ENCODE measurements around the gene CCDC91. TPM values are rescaled to one million over a fixed set of nuclear protein-coding genes. Genes with fewer than 3 reads are reported as not detected.

CCDC91 gene
- total and polyA plus RNA-seq, 9 of the 15 experiments (the other 6 are each of a cell fraction or from before 2014, with no cell fraction given): 10.1 to 31.1 (median 26.3) TPM

DNA sequence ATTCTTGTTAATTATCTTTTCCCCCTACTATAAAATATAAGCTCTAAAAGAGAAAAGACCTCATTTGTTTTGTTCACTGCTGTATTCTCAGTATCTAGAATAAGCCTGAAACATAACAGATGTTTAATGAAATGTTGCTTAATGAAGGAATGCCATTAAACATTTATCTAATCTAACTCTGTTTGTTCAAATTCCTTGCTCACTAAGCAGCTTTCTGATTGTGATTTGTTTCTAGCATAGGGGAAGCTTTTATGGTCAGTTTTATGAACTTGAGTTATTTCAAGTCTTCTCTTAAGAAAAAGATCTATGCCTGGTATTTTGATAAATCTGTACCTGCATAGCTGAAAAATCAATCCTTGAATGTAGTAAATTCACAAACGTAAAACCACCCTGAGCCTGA lies 308.6 kb downstream of the CCDC91 start:
- Histone ChIP-seq H3K4me3 (no peak overlapping the region), H3K4me2 (ENCODE audit: insufficient read depth, low read length) (no peak overlapping the region), H3K36me3 (ENCODE audit: control insufficient read depth, insufficient read depth, low read length) (no peaks in the 10 kb centered on the region), H3K27ac (ENCODE audit: extremely low read depth, low read depth, low read length) (no peak overlapping the region), H3K79me2 (ENCODE audit: control insufficient read depth, insufficient read depth, low read length) (no peaks in the 10 kb centered on the region), H3K27me3 (ENCODE audit: control insufficient read depth in 2 of 2, insufficient read depth in 2 of 2, low read length in 2 of 2) (no peaks in the 10 kb centered on the region), H4K20me1 (replicated peaks; ENCODE audit: control insufficient read depth, insufficient read depth, low read length) (no peaks in the 10 kb centered on the region), H3K9me3 (replicated peaks; ENCODE audit: control insufficient read depth, insufficient read depth, low read depth, low read length) (no peaks in the 10 kb centered on the region), H3K4me1 (replicated peaks in 1 of 2; ENCODE audit: control insufficient read depth in 2 of 2, insufficient read depth in 2 of 2, low read length in 2 of 2) (peaks cover 0 to 2% of the 10 kb centered on the region in 2 experiments; a peak in 2 of 5 replicates), H3K9ac (ENCODE audit: insufficient read depth in 1 of 2, low read depth in 2 of 2, low read length in 2 of 2) (no peak overlapping the region), H2AFZ (ENCODE audit: low read depth, low read length) (no peak overlapping the region), H3K9me1 (ENCODE audit: control insufficient read depth, insufficient read depth, low read length) (no peaks in the 10 kb centered on the region)
- CTCF ChIA-PET (ENCODE audit: low intra/inter-chr PET ratio): no interaction called here
- BruUV-seq (replicated peaks): no TSS peak
- DNase-seq (ENCODE audit: extremely low read depth in 1 of 4, low spot score in 3 of 4): no peak
- ATAC-seq: no peak
- intact Hi-C loops (cut with micrococcal nuclease): no loop called here
- TF ChIP-seq, protein P1, sequence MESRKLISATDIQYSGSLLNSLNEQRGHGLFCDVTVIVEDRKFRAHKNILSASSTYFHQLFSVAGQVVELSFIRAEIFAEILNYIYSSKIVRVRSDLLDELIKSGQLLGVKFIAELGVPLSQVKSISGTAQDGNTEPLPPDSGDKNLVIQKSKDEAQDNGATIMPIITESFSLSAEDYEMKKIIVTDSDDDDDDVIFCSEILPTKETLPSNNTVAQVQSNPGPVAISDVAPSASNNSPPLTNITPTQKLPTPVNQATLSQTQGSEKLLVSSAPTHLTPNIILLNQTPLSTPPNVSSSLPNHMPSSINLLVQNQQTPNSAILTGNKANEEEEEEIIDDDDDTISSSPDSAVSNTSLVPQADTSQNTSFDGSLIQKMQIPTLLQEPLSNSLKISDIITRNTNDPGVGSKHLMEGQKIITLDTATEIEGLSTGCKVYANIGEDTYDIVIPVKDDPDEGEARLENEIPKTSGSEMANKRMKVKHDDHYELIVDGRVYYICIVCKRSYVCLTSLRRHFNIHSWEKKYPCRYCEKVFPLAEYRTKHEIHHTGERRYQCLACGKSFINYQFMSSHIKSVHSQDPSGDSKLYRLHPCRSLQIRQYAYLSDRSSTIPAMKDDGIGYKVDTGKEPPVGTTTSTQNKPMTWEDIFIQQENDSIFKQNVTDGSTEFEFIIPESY (CRISPR knock-in tag; IDR thresholded peaks at IDR 0.05): no peak
- no peak for TF ChIP-seq MEF2D (tag; conservative IDR thresholded peaks at IDR 0.05; ENCODE audit: low read depth)
- TF ChIP-seq ZNF699 (CRISPR knock-in tag; IDR thresholded peaks at IDR 0.05; ENCODE audit: insufficient replicate concordance): no peak
- TF ChIP-seq DACH1 (IDR thresholded peaks at IDR 0.05; ENCODE audit: partially characterized antibody): no peak
- no peak for TF ChIP-seq TAF7 (tag; IDR thresholded peaks at IDR 0.05)
- TF ChIP-seq, protein P2, sequence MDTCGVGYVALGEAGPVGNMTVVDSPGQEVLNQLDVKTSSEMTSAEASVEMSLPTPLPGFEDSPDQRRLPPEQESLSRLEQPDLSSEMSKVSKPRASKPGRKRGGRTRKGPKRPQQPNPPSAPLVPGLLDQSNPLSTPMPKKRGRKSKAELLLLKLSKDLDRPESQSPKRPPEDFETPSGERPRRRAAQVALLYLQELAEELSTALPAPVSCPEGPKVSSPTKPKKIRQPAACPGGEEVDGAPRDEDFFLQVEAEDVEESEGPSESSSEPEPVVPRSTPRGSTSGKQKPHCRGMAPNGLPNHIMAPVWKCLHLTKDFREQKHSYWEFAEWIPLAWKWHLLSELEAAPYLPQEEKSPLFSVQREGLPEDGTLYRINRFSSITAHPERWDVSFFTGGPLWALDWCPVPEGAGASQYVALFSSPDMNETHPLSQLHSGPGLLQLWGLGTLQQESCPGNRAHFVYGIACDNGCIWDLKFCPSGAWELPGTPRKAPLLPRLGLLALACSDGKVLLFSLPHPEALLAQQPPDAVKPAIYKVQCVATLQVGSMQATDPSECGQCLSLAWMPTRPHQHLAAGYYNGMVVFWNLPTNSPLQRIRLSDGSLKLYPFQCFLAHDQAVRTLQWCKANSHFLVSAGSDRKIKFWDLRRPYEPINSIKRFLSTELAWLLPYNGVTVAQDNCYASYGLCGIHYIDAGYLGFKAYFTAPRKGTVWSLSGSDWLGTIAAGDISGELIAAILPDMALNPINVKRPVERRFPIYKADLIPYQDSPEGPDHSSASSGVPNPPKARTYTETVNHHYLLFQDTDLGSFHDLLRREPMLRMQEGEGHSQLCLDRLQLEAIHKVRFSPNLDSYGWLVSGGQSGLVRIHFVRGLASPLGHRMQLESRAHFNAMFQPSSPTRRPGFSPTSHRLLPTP (IDR thresholded peaks at IDR 0.05; ENCODE audit: borderline replicate concordance, extremely low read depth, insufficient read length): no peak
- no peak for TF ChIP-seq TAF1 (IDR thresholded peaks at IDR 0.05; ENCODE audit: control insufficient read depth, extremely low read depth, insufficient read depth, low read length, severe bottlenecking)
- TF ChIP-seq, protein P3, sequence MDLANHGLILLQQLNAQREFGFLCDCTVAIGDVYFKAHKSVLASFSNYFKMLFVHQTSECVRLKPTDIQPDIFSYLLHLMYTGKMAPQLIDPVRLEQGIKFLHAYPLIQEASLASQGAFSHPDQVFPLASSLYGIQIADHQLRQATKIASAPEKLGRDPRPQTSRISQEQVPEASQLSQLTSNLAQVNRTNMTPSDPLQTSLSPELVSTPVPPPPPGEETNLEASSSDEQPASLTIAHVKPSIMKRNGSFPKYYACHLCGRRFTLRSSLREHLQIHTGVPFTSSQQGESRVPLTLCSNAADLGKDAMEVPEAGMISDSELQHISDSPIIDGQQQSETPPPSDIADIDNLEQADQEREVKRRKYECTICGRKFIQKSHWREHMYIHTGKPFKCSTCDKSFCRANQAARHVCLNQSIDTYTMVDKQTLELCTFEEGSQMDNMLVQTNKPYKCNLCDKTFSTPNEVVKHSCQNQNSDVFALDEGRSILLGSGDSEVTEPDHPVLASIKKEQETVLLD (IDR thresholded peaks at IDR 0.05): no peak
- TF ChIP-seq SMARCA4 (IDR thresholded peaks at IDR 0.05): no peak
- TF ChIP-seq, protein P4, sequence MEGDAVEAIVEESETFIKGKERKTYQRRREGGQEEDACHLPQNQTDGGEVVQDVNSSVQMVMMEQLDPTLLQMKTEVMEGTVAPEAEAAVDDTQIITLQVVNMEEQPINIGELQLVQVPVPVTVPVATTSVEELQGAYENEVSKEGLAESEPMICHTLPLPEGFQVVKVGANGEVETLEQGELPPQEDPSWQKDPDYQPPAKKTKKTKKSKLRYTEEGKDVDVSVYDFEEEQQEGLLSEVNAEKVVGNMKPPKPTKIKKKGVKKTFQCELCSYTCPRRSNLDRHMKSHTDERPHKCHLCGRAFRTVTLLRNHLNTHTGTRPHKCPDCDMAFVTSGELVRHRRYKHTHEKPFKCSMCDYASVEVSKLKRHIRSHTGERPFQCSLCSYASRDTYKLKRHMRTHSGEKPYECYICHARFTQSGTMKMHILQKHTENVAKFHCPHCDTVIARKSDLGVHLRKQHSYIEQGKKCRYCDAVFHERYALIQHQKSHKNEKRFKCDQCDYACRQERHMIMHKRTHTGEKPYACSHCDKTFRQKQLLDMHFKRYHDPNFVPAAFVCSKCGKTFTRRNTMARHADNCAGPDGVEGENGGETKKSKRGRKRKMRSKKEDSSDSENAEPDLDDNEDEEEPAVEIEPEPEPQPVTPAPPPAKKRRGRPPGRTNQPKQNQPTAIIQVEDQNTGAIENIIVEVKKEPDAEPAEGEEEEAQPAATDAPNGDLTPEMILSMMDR (IDR thresholded peaks at IDR 0.05 in 2 of 3, conservative IDR thresholded peaks at IDR 0.05 in 1 of 3; ENCODE audit: insufficient read depth in 2 of 3, low read depth in 1 of 3, low read length in 3 of 3): no peak
- no peak for TF ChIP-seq SETDB1 (IDR thresholded peaks at IDR 0.05; ENCODE audit: low read length)
- TF ChIP-seq SRSF7 (optimal IDR thresholded peaks at IDR 0.05; ENCODE audit: low read depth, low read length): no peak
- TF ChIP-seq, protein P5, sequence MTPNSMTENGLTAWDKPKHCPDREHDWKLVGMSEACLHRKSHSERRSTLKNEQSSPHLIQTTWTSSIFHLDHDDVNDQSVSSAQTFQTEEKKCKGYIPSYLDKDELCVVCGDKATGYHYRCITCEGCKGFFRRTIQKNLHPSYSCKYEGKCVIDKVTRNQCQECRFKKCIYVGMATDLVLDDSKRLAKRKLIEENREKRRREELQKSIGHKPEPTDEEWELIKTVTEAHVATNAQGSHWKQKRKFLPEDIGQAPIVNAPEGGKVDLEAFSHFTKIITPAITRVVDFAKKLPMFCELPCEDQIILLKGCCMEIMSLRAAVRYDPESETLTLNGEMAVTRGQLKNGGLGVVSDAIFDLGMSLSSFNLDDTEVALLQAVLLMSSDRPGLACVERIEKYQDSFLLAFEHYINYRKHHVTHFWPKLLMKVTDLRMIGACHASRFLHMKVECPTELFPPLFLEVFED (CRISPR knock-in tag; conservative IDR thresholded peaks at IDR 0.05): no peak
- FAIRE-seq: no peak
- 45% methylated on average over 1 of the region's 1 CpG for WGBS (ENCODE audit: insufficient coverage, low coverage, missing lambda C conversion rate)
- in situ Hi-C loops (cut with MboI): no loop called here
- POLR2A ChIA-PET: no interaction called here
